K562 (cell line): ENCODE results near the gene MPRIP. TPM values are rescaled to one million over a fixed set of nuclear protein-coding genes. Genes with fewer than 3 reads are reported as not detected.

Experiments used
- ATAC-seq: fragments of 200-7000 bp; cut with Tn5 transposase; 3 replicates; pipeline ENCODE4 v1.9.1; 2020; ENCODE audit warnings: moderate library complexity
- BruUV-seq: library from RNA; stranded (reverse); fragments of 400-500 nt; replicated peaks from 2 replicates; lab custom pipeline; 2021; lab: Mats Ljungman, UMichigan
- CTCF ChIA-PET: fragments of 300-600 bp; formaldehyde crosslinking; extraction: SDS; loops from one replicate; lab custom pipeline; 2021; ENCODE audit warnings: low intra/inter-chr PET ratio; lab: Yijun Ruan, JAX
- POLR2A ChIA-PET: fragments of 300-600, 350-650 bp; sonication (Branson Sonifier 250); formaldehyde crosslinking; extraction: SDS; loops from one replicate; lab custom pipeline; 2021; ENCODE audit warnings: antibody characterized with exemption, inconsistent platforms; lab: Yijun Ruan, JAX
- DNase-seq, 4 experiments: peaks; one replicate each; pipeline versions ENCODE4 v3.0.0 to v3.0.0-alpha.2; 2011 to 2018; ENCODE audit warnings: low spot score in 3 of 4, mixed read lengths in 3 of 4; ENCODE audit errors: extremely low read depth in 1 of 4
- FAIRE-seq: peaks from 2 replicates; lab custom pipeline; 2011; peaks lifted over from hg19 to GRCh38; lab: Jason Lieb, UNC
- H2AFZ ChIP-seq: 2 replicates; pipeline ENCODE4 v1.6.0; 2011; ENCODE audit warnings: low read depth, low read length, control low read depth, inconsistent platforms
- H3K27ac ChIP-seq: fragments of 200-600 bp; 3 replicates; pipeline ENCODE4 v1.8.0; 2011; ENCODE audit warnings: low read depth, mild to moderate bottlenecking, control low read depth, inconsistent platforms, low read length, moderate library complexity, mixed read lengths; ENCODE audit errors: extremely low read depth
- H3K27me3 ChIP-seq, 2 experiments: fragments of 300-600 bp in 1 of 2; 2 replicates in 1 of 2; 3 replicates in 1 of 2; pipeline versions ENCODE4 v1.6.0 to v1.8.0; 2011; ENCODE audit warnings: inconsistent platforms in 2 of 2, low read length in 2 of 2, mild to moderate bottlenecking in 1 of 2, mixed read lengths in 1 of 2, moderate library complexity in 1 of 2; ENCODE audit not compliant: control insufficient read depth in 2 of 2, insufficient read depth in 2 of 2
- H3K36me3 ChIP-seq: fragments of 300-600 bp; 3 replicates; pipeline ENCODE4 v1.8.0; 2011; ENCODE audit warnings: mild to moderate bottlenecking, low read length, inconsistent platforms; ENCODE audit not compliant: control insufficient read depth, insufficient read depth
- H3K4me1 ChIP-seq, 2 experiments: fragments of 200-600 bp in 1 of 2; replicated peaks in 1 of 2; 2 replicates in 1 of 2; 3 replicates in 1 of 2; pipeline versions ENCODE4 v1.5.1 to v1.8.0; 2011; ENCODE audit warnings: inconsistent platforms in 2 of 2, low read length in 2 of 2, mild to moderate bottlenecking in 1 of 2, mixed read lengths in 1 of 2, moderate library complexity in 1 of 2; ENCODE audit not compliant: control insufficient read depth in 2 of 2, insufficient read depth in 2 of 2
- H3K4me2 ChIP-seq: 2 replicates; pipeline ENCODE4 v1.6.1; 2011; ENCODE audit warnings: low read length, control low read depth, inconsistent platforms, mixed read lengths; ENCODE audit not compliant: insufficient read depth
- H3K4me3 ChIP-seq: fragments of 200-600 bp; sonication (generic), shearing (Covaris generic); 2 replicates; pipeline ENCODE4 v1.5.1; 2016; ENCODE audit warnings: control low read depth, inconsistent platforms
- H3K79me2 ChIP-seq: fragments of 200-600 bp; 3 replicates; pipeline ENCODE4 v1.8.0; 2011; ENCODE audit warnings: low read length, inconsistent platforms; ENCODE audit not compliant: control insufficient read depth, insufficient read depth
- H3K9ac ChIP-seq, 2 experiments: 2 replicates each; pipeline versions ENCODE4 v1.6.0 to v1.6.1; 2011; ENCODE audit warnings: low read depth in 2 of 2, low read length in 2 of 2, control low read depth in 1 of 2, inconsistent platforms in 1 of 2, mild to moderate bottlenecking in 1 of 2, mixed read lengths in 1 of 2; ENCODE audit not compliant: insufficient read depth in 1 of 2
- H3K9me1 ChIP-seq: one replicate; pipeline ENCODE4 v1.6.0; 2011; ENCODE audit warnings: inconsistent platforms, mild to moderate bottlenecking, low read length, moderate library complexity; ENCODE audit not compliant: control insufficient read depth, insufficient read depth
- H3K9me3 ChIP-seq: replicated peaks from 2 replicates; pipeline ENCODE4 v1.5.1; 2011; ENCODE audit warnings: low read depth, low read length, inconsistent platforms; ENCODE audit not compliant: control insufficient read depth, insufficient read depth
- H4K20me1 ChIP-seq: replicated peaks from 2 replicates; pipeline ENCODE4 v1.6.1; 2011; ENCODE audit warnings: low read length, inconsistent platforms, mixed read lengths; ENCODE audit not compliant: control insufficient read depth, insufficient read depth
- CEBPG ChIP-seq, 3 experiments: fragments of 200-800 bp in 1 of 3; sonication (Bioruptor generic) in 1 of 3; sonication (generic) in 1 of 3; formaldehyde crosslinking in 1 of 3; IDR thresholded peaks in 2 of 3; conservative IDR thresholded peaks in 1 of 3; 2 replicates each; pipeline versions ENCODE4 v1.6.1 to v1.8.0; 2016 to 2022; ENCODE audit warnings: missing compliant biosample characterization in 2 of 3, missing genetic modification characterization in 2 of 3, mild to moderate bottlenecking in 1 of 3, missing genetic modification reagents in 1 of 3
- CTBP1 ChIP-seq: fragments of 450-650 bp; IDR thresholded peaks from 2 replicates; pipeline ENCODE4 v1.6.1; 2016; ENCODE audit warnings: borderline replicate concordance
- EP400 ChIP-seq: fragments of 450-650 bp; IDR thresholded peaks from 2 replicates; pipeline ENCODE4 v1.6.1; 2017; ENCODE audit warnings: antibody characterized with exemption, mild to moderate bottlenecking, moderate library complexity
- KLF13 ChIP-seq: fragments of 450-650 bp; IDR thresholded peaks from 2 replicates; pipeline ENCODE4 v1.6.1; 2016; ENCODE audit warnings: missing genetic modification characterization, low read depth, mild to moderate bottlenecking, missing compliant biosample characterization, moderate library complexity, borderline replicate concordance
- MEIS2 ChIP-seq: fragments of 450-650 bp; IDR thresholded peaks from 2 replicates; pipeline ENCODE4 v1.6.1; 2014; ENCODE audit warnings: mild to moderate bottlenecking; ENCODE audit not compliant: partially characterized antibody
- MTA2 ChIP-seq: fragments of 450-650 bp; IDR thresholded peaks from 2 replicates; pipeline ENCODE4 v1.6.1; 2016; ENCODE audit warnings: low read depth
- RCOR1 ChIP-seq, 2 experiments: IDR thresholded peaks; 2 replicates each; pipeline ENCODE4 v1.6.1; 2012; ENCODE audit warnings: low read depth in 2 of 2, low read length in 2 of 2, borderline replicate concordance in 1 of 2, improper control_type of control experiment in 1 of 2
- TBL1XR1 ChIP-seq, 2 experiments: IDR thresholded peaks; 2 replicates each; pipeline ENCODE4 v1.6.1; 2012; ENCODE audit warnings: improper control_type of control experiment in 2 of 2, low read length in 2 of 2, mild to moderate bottlenecking in 1 of 2
- ZNF75A ChIP-seq: fragments of 450-650 bp; formaldehyde crosslinking; IDR thresholded peaks from 2 replicates; pipeline ENCODE4 v1.4.0; 2020; ENCODE audit warnings: mild to moderate bottlenecking
- WGBS: fragments of 100-300 bp; shearing (Covaris generic); methylation state at CpG from one replicate; pipeline ENCODE4 v1.1.6; 2016; ENCODE audit warnings: low coverage, mixed read lengths; ENCODE audit not compliant: insufficient coverage; ENCODE audit errors: missing lambda C conversion rate; 5-methylcytosine and 5-hydroxymethylcytosine counted together
- in situ Hi-C: fragments of 300-500 bp; cut with MboI; formaldehyde crosslinking; loops from 4 replicates; pipeline ENCODE4 v1.15.0; 2018; ENCODE audit warnings: inconsistent platforms, mixed read lengths
- intact Hi-C: fragments of 100-400 bp; cut with micrococcal nuclease; formaldehyde crosslinking; loops from 2 replicates; pipeline ENCODE4 v1.14.2; 2022
- polyA plus RNA-seq, 8 experiments: library from polyadenylated mRNA; depleted of rRNA in 4 of 8; stranded (reverse) in 5 of 8; unstranded in 3 of 8; fragments of >200 nt; fragmentation: Nextera tagmentation in 2 of 8; fragmentation: Illumina TruSeq in 1 of 8; extraction: Ambion mirVana in 2 of 8; extraction: Trizol in 1 of 8; gene quantifications; 2 replicates each; pipeline versions ENCODE4 v1.2.1 to v1.2.3, GENCODE V29; 2011 to 2014; ENCODE audit warnings: inconsistent platforms in 1 of 8, missing spikeins in 1 of 8
- total RNA-seq, 7 experiments: library from RNA; depleted of rRNA in 6 of 7; stranded (reverse); fragments of >200 nt in 6 of 7; fragmentation: Illumina TruSeq in 2 of 7; extraction: Trizol in 2 of 7; gene quantifications; 2 replicates each; pipeline versions ENCODE4 v1.2.1 to v1.2.3, GENCODE V29; 2011 to 2021; ENCODE audit warnings: low replicate concordance in 1 of 7
- TF ChIP-seq, protein P1 (sequence below): fragments of 450-650 bp; IDR thresholded peaks from 2 replicates; pipeline ENCODE4 v1.6.1; 2016
- TF ChIP-seq, protein P2 (sequence below): sonication (generic); IDR thresholded peaks from 2 replicates; pipeline ENCODE4 v1.6.1; 2016
- TF ChIP-seq, protein P3 (sequence below): fragments of 250-450 bp; sonication (Bioruptor Pico); IDR thresholded peaks from 2 replicates; pipeline ENCODE4 v1.8.0; 2022; ENCODE audit warnings: moderate library complexity, mild to moderate bottlenecking, inconsistent platforms
- TF ChIP-seq, protein P4 (sequence below), 2 experiments: fragments of 450-650 bp in 1 of 2; sonication (generic) in 1 of 2; formaldehyde crosslinking in 1 of 2; IDR thresholded peaks in 1 of 2; conservative IDR thresholded peaks in 1 of 2; 2 replicates each; pipeline versions ENCODE4 v1.6.1 to v1.8.1; 2016 to 2023; ENCODE audit warnings: mild to moderate bottlenecking in 2 of 2, moderate library complexity in 2 of 2, inconsistent platforms in 1 of 2, missing genetic modification reagents in 1 of 2

Gene MPRIP
- total and polyA plus RNA-seq, 9 of the 15 experiments (the other 6 are each of a cell fraction or from before 2014, with no cell fraction given) = 10.0 to 72.6 (median 30.1) TPM

- Histone ChIP-seq H4K20me1 (peaks cover 4% of the 10 kb centered on the region; the same call in 1 of the 2 replicates), H3K9me3 (no peaks in the 10 kb centered on the region; the same call in 1 of the 2 replicates)
- no peak for FAIRE-seq
- WGBS = 42% methylated on average over 5 of the region's 5 CpGs
- POLR2A ChIA-PET = interaction anchor here (1.4 kb wide), 1 partner anchor 22 kb away, joined by 3 read pairs; no protein-coding TSS in a partner anchor
- in situ Hi-C loops = no loop called here
- TF ChIP-seq TBL1XR1 (IDR thresholded peaks at IDR 0.05; ENCODE audit: low read length in 2 of 2) (no peak), KLF13 (tag) (no peak), CEBPG (CRISPR knock-in tag; IDR thresholded peaks at IDR 0.05) (peak; percentile 54; the same call in 1 of the 2 replicates), CEBPG (tag; conservative IDR thresholded peaks at IDR 0.05 in 1 of 2, IDR thresholded peaks at IDR 0.05 in 1 of 2) (peak in 1 of 2 experiments; percentile 75; a peak in 2 of 4 replicates), RCOR1 (IDR thresholded peaks at IDR 0.05; ENCODE audit: borderline replicate concordance in 1 of 2, low read depth in 2 of 2, low read length in 2 of 2) (peak in 1 of 2 experiments; percentile 38; a peak in 1 of 4 replicates), ZNF75A (no peak), MEIS2 (peak; percentile 34), MTA2 (no peak), CTBP1 (peak; percentile 70), EP400 (peak; percentile 23; the same call in 1 of the 2 replicates)
- TF ChIP-seq, protein P1, sequence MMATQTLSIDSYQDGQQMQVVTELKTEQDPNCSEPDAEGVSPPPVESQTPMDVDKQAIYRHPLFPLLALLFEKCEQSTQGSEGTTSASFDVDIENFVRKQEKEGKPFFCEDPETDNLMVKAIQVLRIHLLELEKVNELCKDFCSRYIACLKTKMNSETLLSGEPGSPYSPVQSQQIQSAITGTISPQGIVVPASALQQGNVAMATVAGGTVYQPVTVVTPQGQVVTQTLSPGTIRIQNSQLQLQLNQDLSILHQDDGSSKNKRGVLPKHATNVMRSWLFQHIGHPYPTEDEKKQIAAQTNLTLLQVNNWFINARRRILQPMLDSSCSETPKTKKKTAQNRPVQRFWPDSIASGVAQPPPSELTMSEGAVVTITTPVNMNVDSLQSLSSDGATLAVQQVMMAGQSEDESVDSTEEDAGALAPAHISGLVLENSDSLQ = peak; percentile 76
- TF ChIP-seq, protein P2, sequence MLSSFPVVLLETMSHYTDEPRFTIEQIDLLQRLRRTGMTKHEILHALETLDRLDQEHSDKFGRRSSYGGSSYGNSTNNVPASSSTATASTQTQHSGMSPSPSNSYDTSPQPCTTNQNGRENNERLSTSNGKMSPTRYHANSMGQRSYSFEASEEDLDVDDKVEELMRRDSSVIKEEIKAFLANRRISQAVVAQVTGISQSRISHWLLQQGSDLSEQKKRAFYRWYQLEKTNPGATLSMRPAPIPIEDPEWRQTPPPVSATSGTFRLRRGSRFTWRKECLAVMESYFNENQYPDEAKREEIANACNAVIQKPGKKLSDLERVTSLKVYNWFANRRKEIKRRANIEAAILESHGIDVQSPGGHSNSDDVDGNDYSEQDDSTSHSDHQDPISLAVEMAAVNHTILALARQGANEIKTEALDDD = no peak
- TF ChIP-seq, protein P3, sequence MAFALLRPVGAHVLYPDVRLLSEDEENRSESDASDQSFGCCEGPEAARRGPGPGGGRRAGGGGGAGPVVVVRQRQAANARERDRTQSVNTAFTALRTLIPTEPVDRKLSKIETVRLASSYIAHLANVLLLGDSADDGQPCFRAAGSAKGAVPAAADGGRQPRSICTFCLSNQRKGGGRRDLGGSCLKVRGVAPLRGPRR (CRISPR knock-in tag) = no peak
- TF ChIP-seq, protein P4, sequence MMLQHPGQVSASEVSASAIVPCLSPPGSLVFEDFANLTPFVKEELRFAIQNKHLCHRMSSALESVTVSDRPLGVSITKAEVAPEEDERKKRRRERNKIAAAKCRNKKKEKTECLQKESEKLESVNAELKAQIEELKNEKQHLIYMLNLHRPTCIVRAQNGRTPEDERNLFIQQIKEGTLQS (IDR thresholded peaks at IDR 0.05) = peak; percentile 61
- TF ChIP-seq, protein P4 (CRISPR knock-in tag; conservative IDR thresholded peaks at IDR 0.05) = no peak
- TF ChIP-seq, all 486 proteins: peak for 7
- Histone ChIP-seq H3K9me1 (no peaks in the 10 kb centered on the region), H3K36me3 (no peaks in the 10 kb centered on the region), H3K4me1 (peaks cover 2 to 5% of the 10 kb centered on the region in 2 experiments; a peak in 2 of 5 replicates), H3K9ac (no peak overlapping the region), H3K27me3 (no peaks in the 10 kb centered on the region), H2AFZ (no peak overlapping the region), H3K4me2 (no peak overlapping the region), H3K4me3 (no peak overlapping the region), H3K79me2 (peaks cover 18% of the 10 kb centered on the region), H3K27ac (no peak overlapping the region)
- CTCF ChIA-PET = no interaction called here
- intact Hi-C loops = no loop called here
- ATAC-seq (peak; percentile 89), DNase-seq (peak in 1 of 4 experiments; percentile 17)
- no TSS peak for BruUV-seq
These were observed 25.0 kb downstream of the MPRIP start for GRCh38 chr17:17067257-17067656.
